ENCODE measurements around the gene STYXL2.

The STYXL2 gene

GRCh38 chr1:167137793-167138510, 44.1 kb downstream of the STYXL2 start:
- Histone ChIP-seq H3K36me3 (ENCODE audit: insufficient read depth, low read length) (no peaks in the 10 kb centered on the region), H3K27ac (ENCODE audit: low read depth, low read length) (no peak overlapping the region), H3K27me3 (ENCODE audit: control insufficient read depth in 1 of 2, insufficient read depth in 2 of 2, low read length in 2 of 2) (no peaks in the 10 kb centered on the region), H3K4me1 (ENCODE audit: insufficient read depth, low read length) (no peaks in the 10 kb centered on the region), H3K9ac (ENCODE audit: low read length) (no peak overlapping the region), H3K4me3 (ENCODE audit: low read depth in 1 of 2, low read length in 2 of 2) (no peak overlapping the region), H3K9me3 (ENCODE audit: low read length) (no peaks in the 10 kb centered on the region)

DNA sequence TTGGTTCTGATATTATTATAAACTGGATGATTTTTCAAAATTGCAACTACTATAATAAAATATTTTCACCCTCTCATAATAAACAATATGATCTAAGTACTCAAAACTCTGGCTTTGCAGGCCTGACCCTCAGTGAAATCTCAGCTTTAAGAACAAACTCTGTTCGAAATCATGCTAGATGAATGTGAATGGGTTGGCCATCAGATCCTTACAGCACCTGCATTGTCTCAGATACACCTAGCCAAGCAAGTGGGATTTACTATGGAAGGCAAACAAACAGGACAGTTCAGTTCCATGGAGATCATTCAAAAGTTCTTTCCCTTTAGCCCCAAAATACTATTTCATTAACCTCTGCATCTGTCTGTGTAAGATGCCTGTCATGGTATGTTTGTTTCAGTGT, 44.8 kb downstream of the STYXL2 start:
- H3K4me1 ChIP-seq (ENCODE audit: insufficient read depth, low read length), result no peaks in the 10 kb centered on the region
- H3K9ac ChIP-seq (ENCODE audit: low read length), result no peak overlapping the region
- H3K4me3 ChIP-seq (ENCODE audit: low read depth in 1 of 2, low read length in 2 of 2), result no peak overlapping the region

DNA sequence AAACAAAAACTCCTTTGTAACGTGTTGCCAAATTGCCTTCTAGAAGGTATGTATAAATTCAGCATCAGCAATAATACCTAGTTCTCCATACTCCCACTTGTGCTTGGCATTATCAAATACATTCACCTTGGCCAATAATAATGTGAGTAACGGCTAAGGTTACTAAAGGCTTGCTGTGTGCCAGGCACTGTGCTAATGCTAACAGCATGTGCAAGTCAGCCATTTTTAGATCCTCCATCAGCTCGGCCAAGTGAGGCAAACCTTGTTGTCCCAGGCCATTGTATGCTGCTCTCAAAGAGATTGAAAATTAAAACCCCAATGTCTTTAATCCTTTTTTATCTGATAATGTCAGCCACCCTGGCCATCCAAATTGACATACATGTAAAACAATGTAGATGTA, 48.1 kb downstream of the STYXL2 start:
- Histone ChIP-seq H3K27me3 (ENCODE audit: control insufficient read depth in 1 of 2, insufficient read depth in 2 of 2, low read length in 2 of 2) (no peaks in the 10 kb centered on the region), H3K4me1 (ENCODE audit: insufficient read depth, low read length) (no peaks in the 10 kb centered on the region), H3K4me3 (ENCODE audit: low read depth in 1 of 2, low read length in 2 of 2) (no peak overlapping the region), H3K27ac (ENCODE audit: low read depth, low read length) (no peak overlapping the region), H3K9ac (ENCODE audit: low read length) (no peak overlapping the region), H3K9me3 (ENCODE audit: low read length) (no peaks in the 10 kb centered on the region), H3K36me3 (ENCODE audit: insufficient read depth, low read length) (no peaks in the 10 kb centered on the region)

More for the DNA sequence above, 44.8 kb downstream of the STYXL2 start:
- no peak overlapping the region for H3K27ac ChIP-seq (ENCODE audit: low read depth, low read length)
- no peaks in the 10 kb centered on the region for H3K36me3 ChIP-seq (ENCODE audit: insufficient read depth, low read length)
- H3K9me3 ChIP-seq (ENCODE audit: low read length), result no peaks in the 10 kb centered on the region
- no peaks in the 10 kb centered on the region for H3K27me3 ChIP-seq (ENCODE audit: control insufficient read depth in 1 of 2, insufficient read depth in 2 of 2, low read length in 2 of 2)

All from muscle layer of colon (tissue), 2 donors.